DND-41 (cell line): ENCODE data around the gene XKR7.

Experiments used
- CTCF ChIP-seq: IDR thresholded peaks from 2 replicates; pipeline ENCODE4 v1.5.1; 2012; ENCODE audit warnings: borderline replicate concordance, low read length, moderate library complexity, mild to moderate bottlenecking; ENCODE audit not compliant: poor library complexity, severe bottlenecking; ENCODE audit errors: extremely low read depth
- EZH2 ChIP-seq: IDR thresholded peaks from 3 replicates; pipeline ENCODE4 v1.6.1; 2012; ENCODE audit warnings: borderline replicate concordance, low read depth, mild to moderate bottlenecking, moderate library complexity, low read length, inconsistent platforms; ENCODE audit not compliant: severe bottlenecking

GRCh38 chr20:32013326-32013725 is 45.4 kb downstream of the XKR7 start:
- TF ChIP-seq CTCF (no peak), EZH2 (no peak)
